Skeletal muscle tissue (tissue), 4 donors: ENCODE measurements around the gene SH2D7. TPM values are rescaled to one million over a fixed set of nuclear protein-coding genes. Genes with fewer than 3 reads are reported as not detected.

Experiments used
- H3K27ac ChIP-seq: one replicate; pipeline ENCODE4 v1.7.0; 2013; ENCODE audit warnings: mild to moderate bottlenecking, low read depth, low read length, inconsistent platforms
- H3K27me3 ChIP-seq, 3 donors: one replicate each; pipeline ENCODE4 v1.7.0; 2013; ENCODE audit warnings: low read length in 3 of 3; ENCODE audit not compliant: control insufficient read depth in 3 of 3, insufficient read depth in 3 of 3
- H3K36me3 ChIP-seq, 3 donors: one replicate each; pipeline ENCODE4 v1.7.0; 2013; ENCODE audit warnings: low read length in 3 of 3; ENCODE audit not compliant: control insufficient read depth in 3 of 3, insufficient read depth in 3 of 3
- H3K4me1 ChIP-seq, 3 donors: one replicate each; pipeline ENCODE4 v1.7.0; 2013; ENCODE audit warnings: low read length in 3 of 3, mild to moderate bottlenecking in 3 of 3; ENCODE audit not compliant: control insufficient read depth in 3 of 3, insufficient read depth in 3 of 3
- H3K4me3 ChIP-seq, 3 donors: one replicate each; pipeline ENCODE4 v1.7.0; 2013; ENCODE audit warnings: low read length in 3 of 3
- H3K9ac ChIP-seq, 3 donors: one replicate each; pipeline ENCODE4 v1.7.0; 2013; ENCODE audit warnings: low read length in 3 of 3, mild to moderate bottlenecking in 3 of 3, moderate library complexity in 2 of 3, low read depth in 1 of 3
- H3K9me3 ChIP-seq, 3 donors: one replicate each; pipeline ENCODE4 v1.7.0; 2013; ENCODE audit warnings: low read length in 3 of 3; ENCODE audit not compliant: control insufficient read depth in 3 of 3
- total RNA-seq: library from RNA; depleted of rRNA; stranded (reverse); fragments of >200 nt; gene quantifications from one replicate; pipeline ENCODE4 v1.2.3, GENCODE V29; 2014
- donor health status: Osteomylitis.

SH2D7 gene
- not detected for total RNA-seq

- no peak within 1 kb of the TSS for H3K9ac ChIP-seq
- peak within 1 kb of the TSS; percentile 39 for H3K27ac ChIP-seq
Observed at GRCh38 chr15:78092261-78093041, at the start of gene SH2D7. Gene SH2D7, plus strand, starts transcription at chr15:78092561. Its CDS starts 24 bp downstream, at chr15:78092585.

GRCh38 chr15:78044407-78045155, 47.8 kb upstream of the SH2D7 start:
- Histone ChIP-seq H3K9me3 (no peaks in the 10 kb centered on the region), H3K27ac (no peak overlapping the region), H3K36me3 (peaks cover 6 to 21% (median 21%) of the 10 kb centered on the region in 3 donors), H3K4me3 (no peak overlapping the region), H3K4me1 (peaks cover 8 to 29% (median 11%) of the 10 kb centered on the region in 3 donors), H3K9ac (no peak overlapping the region), H3K27me3 (no peaks in the 10 kb centered on the region)

More at GRCh38 chr15:78092261-78093041, at the start of gene SH2D7:
- Histone ChIP-seq H3K27me3 (no peaks in the 10 kb centered on the region), H3K4me3 (no peak within 1 kb of the TSS), H3K36me3 (no peaks in the 10 kb centered on the region), H3K4me1 (peaks cover 21 to 30% (median 24%) of the 10 kb centered on the region in 3 donors), H3K9me3 (no peaks in the 10 kb centered on the region)

GRCh38 chr15:78045189-78045588, 47.2 kb upstream of the SH2D7 start:
- Histone ChIP-seq H3K4me1 (peaks cover 14 to 35% (median 15%) of the 10 kb centered on the region in 3 donors), H3K9ac (no peak overlapping the region), H3K9me3 (no peaks in the 10 kb centered on the region), H3K4me3 (no peak overlapping the region), H3K27ac (no peak overlapping the region), H3K27me3 (no peaks in the 10 kb centered on the region), H3K36me3 (peaks cover 2 to 17% (median 17%) of the 10 kb centered on the region in 3 donors)

GRCh38 chr15:78046796-78047341, 45.5 kb upstream of the SH2D7 start:
- peaks cover 2 to 17% (median 13%) of the 10 kb centered on the region in 3 donors for H3K36me3 ChIP-seq
- H3K4me3 ChIP-seq = no peak overlapping the region
- H3K4me1 ChIP-seq = peaks cover 16 to 45% (median 24%) of the 10 kb centered on the region in 3 donors
- no peak overlapping the region for H3K27ac ChIP-seq
- no peaks in the 10 kb centered on the region for H3K27me3 ChIP-seq
- H3K9ac ChIP-seq = no peak overlapping the region
- H3K9me3 ChIP-seq = no peaks in the 10 kb centered on the region

GRCh38 chr15:78047761-78048627, 44.4 kb upstream of the SH2D7 start:
- Histone ChIP-seq H3K9ac (peak overlapping the region in 1 of 3 donors; percentile 24), H3K9me3 (no peaks in the 10 kb centered on the region), H3K27me3 (no peaks in the 10 kb centered on the region), H3K27ac (peak overlapping the region; percentile 8), H3K4me3 (no peak overlapping the region), H3K4me1 (peaks cover 24 to 53% (median 35%) of the 10 kb centered on the region in 3 donors), H3K36me3 (peaks cover 0 to 12% (median 9%) of the 10 kb centered on the region in 3 donors)

GRCh38 chr15:78048628-78048920, 43.8 kb upstream of the SH2D7 start:
- Histone ChIP-seq H3K36me3 (peaks cover 0 to 10% (median 6%) of the 10 kb centered on the region in 3 donors), H3K4me3 (no peak overlapping the region), H3K27me3 (no peaks in the 10 kb centered on the region), H3K27ac (peak overlapping the region; percentile 8), H3K9me3 (no peaks in the 10 kb centered on the region), H3K9ac (no peak overlapping the region), H3K4me1 (peaks cover 24 to 53% (median 39%) of the 10 kb centered on the region in 3 donors)

GRCh38 chr15:78049691-78050440, 42.5 kb upstream of the SH2D7 start:
- peaks cover 24 to 54% (median 41%) of the 10 kb centered on the region in 3 donors for H3K4me1 ChIP-seq
- H3K27ac ChIP-seq = peak overlapping the region; percentile 0
- no peaks in the 10 kb centered on the region for H3K27me3 ChIP-seq
- H3K9ac ChIP-seq = no peak overlapping the region
- no peak overlapping the region for H3K4me3 ChIP-seq
- H3K9me3 ChIP-seq = no peaks in the 10 kb centered on the region
- H3K36me3 ChIP-seq = peaks cover 0 to 3% (median 0%) of the 10 kb centered on the region in 3 donors

- H3K27me3 ChIP-seq = no peaks in the 10 kb centered on the region
- no peak overlapping the region for H3K9ac ChIP-seq
- peaks cover 0 to 3% (median 0%) of the 10 kb centered on the region in 3 donors for H3K36me3 ChIP-seq
- no peak overlapping the region for H3K4me3 ChIP-seq
- no peak overlapping the region for H3K27ac ChIP-seq
- peaks cover 26 to 60% (median 43%) of the 10 kb centered on the region in 3 donors for H3K4me1 ChIP-seq
- H3K9me3 ChIP-seq = no peaks in the 10 kb centered on the region
Observed at GRCh38 chr15:78050441-78050809, 41.9 kb upstream of the SH2D7 start.

GRCh38 chr15:78050826-78051225, 41.5 kb upstream of the SH2D7 start:
- Histone ChIP-seq H3K36me3 (peaks cover 0 to 3% (median 0%) of the 10 kb centered on the region in 3 donors), H3K27me3 (no peaks in the 10 kb centered on the region), H3K27ac (no peak overlapping the region), H3K4me3 (no peak overlapping the region), H3K9me3 (no peaks in the 10 kb centered on the region), H3K9ac (no peak overlapping the region), H3K4me1 (peaks cover 30 to 64% (median 47%) of the 10 kb centered on the region in 3 donors)
